ENCODE results near the gene ANO6. TPM values are rescaled to one million over a fixed set of nuclear protein-coding genes. Genes with fewer than 3 reads are reported as not detected.
"Not testable (repeated sequence)": the region's sequence is repeated elsewhere in the genome, so short reads cannot be mapped to it uniquely, and the experiment has no call there.

The ANO6 gene
- polyA plus RNA-seq, 1 donor from 2014 or later = 9.0 TPM

GRCh38 chr12:45317261-45317660, 101.4 kb downstream of the ANO6 start:
- H3K4me3 ChIP-seq (ENCODE audit: low read length); H3K27me3 ChIP-seq (ENCODE audit: insufficient read depth, low read depth, low read length); H4K20me1 ChIP-seq (ENCODE audit: insufficient read depth); H3K79me2 ChIP-seq (replicated peaks; ENCODE audit: insufficient read depth, low read length); H3K4me2 ChIP-seq (ENCODE audit: low read length); H3K27ac ChIP-seq (ENCODE audit: low read length); H3K9me3 ChIP-seq (ENCODE audit: low read length); H2AFZ ChIP-seq (ENCODE audit: low read depth, low read length); H3K9me2 ChIP-seq (ENCODE audit: insufficient read depth, low read length); H3K36me3 ChIP-seq (ENCODE audit: insufficient read depth, low read length); H3F3A ChIP-seq (ENCODE audit: insufficient read depth, low read length, poor library complexity, severe bottlenecking); H3K9ac ChIP-seq (ENCODE audit: low read length): not testable (repeated sequence)

- Histone ChIP-seq H3K4me2 (ENCODE audit: low read length) (no peak overlapping the region), H3K27me3 (ENCODE audit: insufficient read depth, low read depth, low read length) (no peaks in the 10 kb centered on the region), H3K9me2 (ENCODE audit: insufficient read depth, low read length) (no peaks in the 10 kb centered on the region), H3K9ac (ENCODE audit: low read length) (no peak overlapping the region), H4K20me1 (ENCODE audit: insufficient read depth) (no peaks in the 10 kb centered on the region), H2AFZ (ENCODE audit: low read depth, low read length) (no peak overlapping the region), H3K36me3 (ENCODE audit: insufficient read depth, low read length) (no peaks in the 10 kb centered on the region), H3K4me3 (ENCODE audit: low read length) (no peak overlapping the region), H3F3A (ENCODE audit: insufficient read depth, low read length, poor library complexity, severe bottlenecking) (no peaks in the 10 kb centered on the region), H3K9me3 (ENCODE audit: low read length) (no peaks in the 10 kb centered on the region), H3K79me2 (replicated peaks; ENCODE audit: insufficient read depth, low read length) (no peaks in the 10 kb centered on the region), H3K27ac (ENCODE audit: low read length) (no peak overlapping the region)
- TF ChIP-seq TAF1 (IDR thresholded peaks at IDR 0.05; ENCODE audit: low read depth) (no peak), RAD21 (conservative IDR thresholded peaks at IDR 0.05) (no peak), EP300 (conservative IDR thresholded peaks at IDR 0.05; ENCODE audit: poor library complexity, severe bottlenecking) (no peak), MXI1 (conservative IDR thresholded peaks at IDR 0.05; ENCODE audit: poor library complexity, severe bottlenecking) (no peak), POLR2AphosphoS5 (IDR thresholded peaks at IDR 0.05) (no peak), EZH2 (IDR thresholded peaks at IDR 0.05; ENCODE audit: borderline replicate concordance, insufficient read depth, low read length, poor library complexity, severe bottlenecking) (no peak), SMC3 (conservative IDR thresholded peaks at IDR 0.05; ENCODE audit: poor library complexity) (no peak)
- TF ChIP-seq, protein P1, sequence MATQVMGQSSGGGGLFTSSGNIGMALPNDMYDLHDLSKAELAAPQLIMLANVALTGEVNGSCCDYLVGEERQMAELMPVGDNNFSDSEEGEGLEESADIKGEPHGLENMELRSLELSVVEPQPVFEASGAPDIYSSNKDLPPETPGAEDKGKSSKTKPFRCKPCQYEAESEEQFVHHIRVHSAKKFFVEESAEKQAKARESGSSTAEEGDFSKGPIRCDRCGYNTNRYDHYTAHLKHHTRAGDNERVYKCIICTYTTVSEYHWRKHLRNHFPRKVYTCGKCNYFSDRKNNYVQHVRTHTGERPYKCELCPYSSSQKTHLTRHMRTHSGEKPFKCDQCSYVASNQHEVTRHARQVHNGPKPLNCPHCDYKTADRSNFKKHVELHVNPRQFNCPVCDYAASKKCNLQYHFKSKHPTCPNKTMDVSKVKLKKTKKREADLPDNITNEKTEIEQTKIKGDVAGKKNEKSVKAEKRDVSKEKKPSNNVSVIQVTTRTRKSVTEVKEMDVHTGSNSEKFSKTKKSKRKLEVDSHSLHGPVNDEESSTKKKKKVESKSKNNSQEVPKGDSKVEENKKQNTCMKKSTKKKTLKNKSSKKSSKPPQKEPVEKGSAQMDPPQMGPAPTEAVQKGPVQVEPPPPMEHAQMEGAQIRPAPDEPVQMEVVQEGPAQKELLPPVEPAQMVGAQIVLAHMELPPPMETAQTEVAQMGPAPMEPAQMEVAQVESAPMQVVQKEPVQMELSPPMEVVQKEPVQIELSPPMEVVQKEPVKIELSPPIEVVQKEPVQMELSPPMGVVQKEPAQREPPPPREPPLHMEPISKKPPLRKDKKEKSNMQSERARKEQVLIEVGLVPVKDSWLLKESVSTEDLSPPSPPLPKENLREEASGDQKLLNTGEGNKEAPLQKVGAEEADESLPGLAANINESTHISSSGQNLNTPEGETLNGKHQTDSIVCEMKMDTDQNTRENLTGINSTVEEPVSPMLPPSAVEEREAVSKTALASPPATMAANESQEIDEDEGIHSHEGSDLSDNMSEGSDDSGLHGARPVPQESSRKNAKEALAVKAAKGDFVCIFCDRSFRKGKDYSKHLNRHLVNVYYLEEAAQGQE (IDR thresholded peaks at IDR 0.05; ENCODE audit: borderline replicate concordance) = no peak
- TF ChIP-seq, protein P2, sequence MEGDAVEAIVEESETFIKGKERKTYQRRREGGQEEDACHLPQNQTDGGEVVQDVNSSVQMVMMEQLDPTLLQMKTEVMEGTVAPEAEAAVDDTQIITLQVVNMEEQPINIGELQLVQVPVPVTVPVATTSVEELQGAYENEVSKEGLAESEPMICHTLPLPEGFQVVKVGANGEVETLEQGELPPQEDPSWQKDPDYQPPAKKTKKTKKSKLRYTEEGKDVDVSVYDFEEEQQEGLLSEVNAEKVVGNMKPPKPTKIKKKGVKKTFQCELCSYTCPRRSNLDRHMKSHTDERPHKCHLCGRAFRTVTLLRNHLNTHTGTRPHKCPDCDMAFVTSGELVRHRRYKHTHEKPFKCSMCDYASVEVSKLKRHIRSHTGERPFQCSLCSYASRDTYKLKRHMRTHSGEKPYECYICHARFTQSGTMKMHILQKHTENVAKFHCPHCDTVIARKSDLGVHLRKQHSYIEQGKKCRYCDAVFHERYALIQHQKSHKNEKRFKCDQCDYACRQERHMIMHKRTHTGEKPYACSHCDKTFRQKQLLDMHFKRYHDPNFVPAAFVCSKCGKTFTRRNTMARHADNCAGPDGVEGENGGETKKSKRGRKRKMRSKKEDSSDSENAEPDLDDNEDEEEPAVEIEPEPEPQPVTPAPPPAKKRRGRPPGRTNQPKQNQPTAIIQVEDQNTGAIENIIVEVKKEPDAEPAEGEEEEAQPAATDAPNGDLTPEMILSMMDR (IDR thresholded peaks at IDR 0.05; ENCODE audit: poor library complexity, severe bottlenecking) = no peak
Observed at GRCh38 chr12:45322810-45323209, 106.9 kb downstream of the ANO6 start.

- Histone ChIP-seq H3K9me3 (ENCODE audit: low read length) (no peaks in the 10 kb centered on the region), H2AFZ (ENCODE audit: low read depth, low read length) (no peak overlapping the region), H3K36me3 (ENCODE audit: insufficient read depth, low read length) (no peaks in the 10 kb centered on the region), H3K4me3 (ENCODE audit: low read length) (no peak overlapping the region), H3F3A (ENCODE audit: insufficient read depth, low read length, poor library complexity, severe bottlenecking) (no peaks in the 10 kb centered on the region), H3K9me2 (ENCODE audit: insufficient read depth, low read length) (no peaks in the 10 kb centered on the region), H3K27ac (ENCODE audit: low read length) (no peak overlapping the region), H3K4me2 (ENCODE audit: low read length) (no peak overlapping the region), H3K9ac (ENCODE audit: low read length) (no peak overlapping the region), H3K79me2 (replicated peaks; ENCODE audit: insufficient read depth, low read length) (no peaks in the 10 kb centered on the region), H3K27me3 (ENCODE audit: insufficient read depth, low read depth, low read length) (no peaks in the 10 kb centered on the region), H4K20me1 (ENCODE audit: insufficient read depth) (no peaks in the 10 kb centered on the region)
- TF ChIP-seq POLR2AphosphoS5 (IDR thresholded peaks at IDR 0.05) (no peak), SMC3 (conservative IDR thresholded peaks at IDR 0.05; ENCODE audit: poor library complexity) (no peak), RAD21 (conservative IDR thresholded peaks at IDR 0.05) (no peak), TAF1 (IDR thresholded peaks at IDR 0.05; ENCODE audit: low read depth) (no peak), EP300 (conservative IDR thresholded peaks at IDR 0.05; ENCODE audit: poor library complexity, severe bottlenecking) (no peak), EZH2 (IDR thresholded peaks at IDR 0.05; ENCODE audit: borderline replicate concordance, insufficient read depth, low read length, poor library complexity, severe bottlenecking) (no peak), MXI1 (conservative IDR thresholded peaks at IDR 0.05; ENCODE audit: poor library complexity, severe bottlenecking) (no peak)
- TF ChIP-seq, protein P1 (IDR thresholded peaks at IDR 0.05; ENCODE audit: borderline replicate concordance) = no peak
- TF ChIP-seq, protein P2 (IDR thresholded peaks at IDR 0.05; ENCODE audit: poor library complexity, severe bottlenecking) = no peak
Observed at GRCh38 chr12:45324391-45324790, 108.5 kb downstream of the ANO6 start.
